ENCODE measurements around the gene SQSTM1.

GRCh38 chr5:179799644-179799973 lies 21.1 kb upstream of the SQSTM1 start:
- TF ChIP-seq CTCF (conservative IDR thresholded peaks at IDR 0.05; ENCODE audit: low read depth, low read length) (no peak), EZH2 (IDR thresholded peaks at IDR 0.05; ENCODE audit: borderline replicate concordance, low read depth, low read length, poor library complexity, severe bottlenecking) (no peak)

Data from A673 (cell line).